ENCODE results near the gene EXTL1.

The EXTL1 gene

GRCh38 chr1:26044971-26045721 lies 23.6 kb downstream of the EXTL1 start:
- no peak for DNase-seq

- no peak for DNase-seq
Measured at GRCh38 chr1:26045722-26046245, 24.2 kb downstream of the EXTL1 start, which contains the start of gene SLC30A2. Gene SLC30A2 (minus strand): TSS chr1:26046118. CDS start chr1:26045896, 222 bp downstream.

GRCh38 chr1:26046246-26047095 lies 24.9 kb downstream of the EXTL1 start:
- DNase-seq, result no peak

- DNase-seq, result no peak
Measured at GRCh38 chr1:26047278-26047874, 25.8 kb downstream of the EXTL1 start.

- no peak for DNase-seq
Measured at GRCh38 chr1:26049531-26050247, 28.1 kb downstream of the EXTL1 start.

- no peak for DNase-seq
Measured at GRCh38 chr1:26050248-26050640, 28.7 kb downstream of the EXTL1 start.

- DNase-seq, result no peak
Measured at GRCh38 chr1:26053718-26054560, 32.4 kb downstream of the EXTL1 start.

GRCh38 chr1:26055041-26055440 lies 33.5 kb downstream of the EXTL1 start:
- DNase-seq, result no peak

GRCh38 chr1:26057189-26057588 lies 35.6 kb downstream of the EXTL1 start:
- DNase-seq, result no peak

GRCh38 chr1:26058052-26058595 lies 36.5 kb downstream of the EXTL1 start:
- no peak for DNase-seq

- DNase-seq, result no peak
Measured at GRCh38 chr1:26059906-26060305, 38.3 kb downstream of the EXTL1 start.

GRCh38 chr1:26060832-26061574 lies 39.4 kb downstream of the EXTL1 start:
- no peak for DNase-seq

GRCh38 chr1:26064553-26064952 lies 43.0 kb downstream of the EXTL1 start:
- DNase-seq, result no peak

GRCh38 chr1:26066160-26066559 lies 44.6 kb downstream of the EXTL1 start:
- DNase-seq, result no peak

GRCh38 chr1:26066857-26067256 lies 45.3 kb downstream of the EXTL1 start:
- no peak for DNase-seq

GRCh38 chr1:26067432-26067911 lies 45.9 kb downstream of the EXTL1 start, which contains the start of gene TRIM63:
Gene TRIM63 (minus strand): TSS chr1:26067630. CDS start chr1:26067494, 136 bp downstream.
- no peak for DNase-seq

- DNase-seq, result no peak
Measured at GRCh38 chr1:26069941-26070295, 48.3 kb downstream of the EXTL1 start.

GRCh38 chr1:26070296-26070962 lies 48.9 kb downstream of the EXTL1 start:
- no peak for DNase-seq

- no peak for DNase-seq
Measured at GRCh38 chr1:26070963-26071342, 49.4 kb downstream of the EXTL1 start.

GRCh38 chr1:26072305-26072704 lies 50.7 kb downstream of the EXTL1 start:
- no peak for DNase-seq
